ENCODE results near the gene LLCFC1. TPM values are rescaled to one million over a fixed set of nuclear protein-coding genes. Genes with fewer than 3 reads are reported as not detected.

LLCFC1 gene
- total RNA-seq, 2 experiments from 2014 or later = not detected

- H3K27ac Mint-ChIP-seq = no peak overlapping the region
- ChIA-PET POLR2A (interaction anchor here (0.7 kb wide), 1 partner anchor 37 kb away, joined by 3 read pairs; no protein-coding TSS in a partner anchor), CTCF (interaction anchor here (0.9 kb wide), 1 partner anchor 318 kb away, joined by 3 read pairs; no protein-coding TSS in a partner anchor)
- no peak for TF ChIP-seq CTCF (IDR thresholded peaks at IDR 0.05)
- intact Hi-C loops (cut with micrococcal nuclease) = no loop called here
- H3K4me1 Mint-ChIP-seq (ENCODE audit: low read depth) = no peaks in the 10 kb centered on the region
- ATAC-seq (no peak), DNase-seq (no peak)
- peaks cover 1% of the 10 kb centered on the region for H3K27me3 Mint-ChIP-seq
- no peak overlapping the region for H3K4me3 Mint-ChIP-seq
- H3K9me3 Mint-ChIP-seq = no peaks in the 10 kb centered on the region
- H3K36me3 Mint-ChIP-seq (ENCODE audit: low read depth) = no peaks in the 10 kb centered on the region
Observed at GRCh38 chr7:142897691-142898090, 41.6 kb upstream of the LLCFC1 start.

GRCh38 chr7:142898377-142899170 is 40.7 kb upstream of the LLCFC1 start:
- Mint-ChIP-seq H3K9me3 (no peaks in the 10 kb centered on the region), H3K27me3 (peaks cover 1% of the 10 kb centered on the region), H3K4me3 (no peak overlapping the region), H3K4me1 (ENCODE audit: low read depth) (no peaks in the 10 kb centered on the region), H3K36me3 (ENCODE audit: low read depth) (no peaks in the 10 kb centered on the region), H3K27ac (no peak overlapping the region)
- intact Hi-C loops (cut with micrococcal nuclease) = no loop called here
- TF ChIP-seq CTCF (IDR thresholded peaks at IDR 0.05) = no peak
- ChIA-PET CTCF (interaction anchor here (0.9 to 1.7 kb wide), 2 partner anchors 18 to 317 kb away, joined by 3 to 6 read pairs; no protein-coding TSS in a partner anchor), POLR2A (no interaction called here)
- ATAC-seq (no peak), DNase-seq (no peak)

GRCh38 chr7:142899661-142900060 is 39.6 kb upstream of the LLCFC1 start:
- POLR2A ChIA-PET = no interaction called here
- ATAC-seq (no peak), DNase-seq (no peak)
- no peaks in the 10 kb centered on the region for H3K4me1 Mint-ChIP-seq (ENCODE audit: low read depth)
- peaks cover 1% of the 10 kb centered on the region for H3K27me3 Mint-ChIP-seq
- no peak for TF ChIP-seq CTCF (IDR thresholded peaks at IDR 0.05)
- no peaks in the 10 kb centered on the region for H3K36me3 Mint-ChIP-seq (ENCODE audit: low read depth)
- H3K4me3 Mint-ChIP-seq = no peak overlapping the region
- H3K27ac Mint-ChIP-seq = no peak overlapping the region
- intact Hi-C loops (cut with micrococcal nuclease) = no loop called here
- CTCF ChIA-PET = interaction anchor here (0.7 to 2.1 kb wide), 4 partner anchors 19 to 316 kb away, joined by 3 to 6 read pairs (median 4); no protein-coding TSS in a partner anchor
- no peaks in the 10 kb centered on the region for H3K9me3 Mint-ChIP-seq

GRCh38 chr7:142901426-142902259 is 37.6 kb upstream of the LLCFC1 start:
- TF ChIP-seq CTCF (IDR thresholded peaks at IDR 0.05) = no peak
- CTCF ChIA-PET = interaction anchor here (1.4 to 1.5 kb wide), 2 partner anchors 21 to 28 kb away, joined by 3 to 8 read pairs; no protein-coding TSS in a partner anchor
- no peaks in the 10 kb centered on the region for H3K4me1 Mint-ChIP-seq (ENCODE audit: low read depth)
- POLR2A ChIA-PET = interaction anchor here (0.6 kb wide), 1 partner anchor 367 kb away, joined by 3 read pairs; no protein-coding TSS in a partner anchor
- ATAC-seq (no peak), DNase-seq (no peak)
- intact Hi-C loops (cut with micrococcal nuclease) = no loop called here
- H3K9me3 Mint-ChIP-seq = no peaks in the 10 kb centered on the region
- no peaks in the 10 kb centered on the region for H3K27me3 Mint-ChIP-seq
- H3K4me3 Mint-ChIP-seq = no peak overlapping the region
- H3K27ac Mint-ChIP-seq = no peak overlapping the region
- no peaks in the 10 kb centered on the region for H3K36me3 Mint-ChIP-seq (ENCODE audit: low read depth)
